NCI-H774 (cell line): ENCODE data around the gene POLR2F.
"Not testable (repeated sequence)": the region's sequence is repeated elsewhere in the genome, so short reads cannot be mapped to it uniquely, and the experiment has no call there.

ENCODE experiments used
- DNase-seq: peaks from one replicate; lab custom pipeline; 2025; lab: John Stamatoyannopoulos, UW

Gene POLR2F

DNA sequence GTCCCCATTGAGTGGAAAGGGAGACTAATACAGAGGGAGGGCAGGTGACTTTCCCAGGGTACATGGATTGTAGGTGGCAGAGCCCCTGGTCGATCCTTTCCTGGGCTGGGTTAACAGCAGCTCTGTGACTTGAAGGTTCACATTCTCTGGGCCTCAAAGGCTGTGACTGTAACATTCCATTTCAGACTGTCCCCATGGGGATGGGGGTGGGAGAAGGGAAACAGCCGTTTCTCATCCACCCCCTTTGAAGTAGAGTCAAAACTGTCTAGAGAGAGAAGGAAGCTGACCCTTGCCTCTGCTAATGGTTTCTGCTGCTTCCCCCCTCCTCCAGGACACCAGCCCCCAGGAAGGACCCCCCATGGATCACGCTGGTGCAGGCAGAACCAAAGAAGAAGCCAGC is 28.2 kb upstream of the POLR2F start:
- no peak for DNase-seq

DNA sequence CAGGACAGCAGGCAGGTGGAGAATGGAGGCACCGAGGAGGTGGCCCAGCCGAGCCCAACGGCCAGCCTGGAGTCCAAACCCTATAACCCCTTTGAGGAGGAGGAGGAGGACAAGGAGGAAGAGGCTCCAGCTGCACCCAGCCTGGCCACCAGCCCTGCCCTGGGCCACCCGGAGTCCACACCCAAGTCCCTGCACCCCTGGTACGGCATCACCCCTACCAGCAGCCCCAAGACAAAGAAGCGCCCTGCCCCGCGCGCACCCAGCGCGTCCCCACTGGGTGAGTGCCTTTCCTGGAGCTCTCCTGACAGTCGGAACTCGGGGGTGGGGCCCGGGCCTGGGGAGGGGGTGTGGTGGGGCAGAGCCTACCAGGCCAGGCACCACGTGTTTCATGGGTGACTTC is 27.7 kb upstream of the POLR2F start:
- DNase-seq, result no peak

DNA sequence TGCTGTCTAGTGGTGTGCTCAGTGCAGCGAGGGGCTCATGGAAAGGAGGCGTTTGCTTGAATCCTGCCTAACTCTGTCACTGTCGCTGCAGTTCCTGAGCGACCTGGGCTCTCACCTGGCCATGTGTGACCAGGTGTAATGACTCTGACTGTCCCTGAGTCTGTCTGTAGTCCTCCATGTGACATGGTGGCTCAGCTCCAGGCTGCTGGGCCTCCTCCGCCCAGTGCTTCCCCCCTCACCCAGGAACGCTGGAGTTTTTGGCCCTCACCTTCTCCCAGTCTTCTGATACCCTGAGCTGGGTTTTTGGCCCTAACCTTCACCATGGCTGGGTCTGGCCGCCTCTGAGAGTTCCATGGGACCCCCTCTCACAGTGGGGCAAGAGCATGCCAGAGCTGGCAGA is 27.1 kb upstream of the POLR2F start:
- no peak for DNase-seq

GRCh38 chr22:37926771-37927636 is 26.5 kb upstream of the POLR2F start:
- no peak for DNase-seq

- DNase-seq, result no peak
Measured at GRCh38 chr22:37927637-37927936, 25.9 kb upstream of the POLR2F start.

DNA sequence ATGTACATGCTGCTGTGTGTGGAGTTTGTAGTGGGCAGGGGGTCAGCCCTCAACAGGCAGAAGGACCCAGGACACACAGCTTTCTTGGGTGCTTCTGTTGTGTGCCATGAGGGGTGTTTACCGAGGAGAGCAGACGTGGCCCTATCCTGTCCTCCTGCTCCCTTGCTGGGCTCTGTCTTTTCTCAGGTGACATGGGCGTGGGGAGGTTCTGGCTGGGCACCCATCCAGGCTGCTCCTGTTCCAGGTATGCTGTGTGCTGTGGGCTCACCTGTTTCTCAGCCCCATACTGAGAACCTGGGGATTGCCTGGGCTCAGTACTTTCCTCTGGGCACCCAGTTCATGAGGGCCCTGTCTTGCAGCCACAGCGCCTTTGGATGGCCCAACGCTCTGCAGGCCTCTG is 24.1 kb upstream of the POLR2F start:
- DNase-seq, result no peak

GRCh38 chr22:37930270-37930951 is 23.1 kb upstream of the POLR2F start:
- no peak for DNase-seq

DNA sequence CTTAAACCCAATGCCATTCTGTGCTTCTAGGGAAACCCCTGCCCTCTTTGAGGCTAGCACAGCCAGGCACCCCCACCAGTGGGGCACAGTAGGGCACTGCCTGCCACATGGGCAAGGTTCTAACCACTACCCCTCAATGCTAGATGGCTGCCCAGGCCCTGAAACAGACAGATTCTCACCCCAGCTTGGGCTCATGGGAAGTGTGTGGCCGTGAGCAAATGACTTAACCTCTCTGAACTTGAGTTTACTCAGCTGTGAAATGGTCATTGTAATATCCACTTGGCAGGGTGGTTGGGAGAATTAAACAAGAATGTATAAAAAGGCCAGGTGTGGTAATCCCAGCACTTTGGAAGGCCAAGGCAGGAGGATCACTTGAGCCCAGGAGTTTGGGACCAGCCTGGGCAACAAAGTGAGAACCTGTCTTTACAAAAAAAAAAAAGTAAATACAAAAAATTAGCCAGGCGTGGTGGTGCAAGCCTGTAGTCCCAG is 22.5 kb upstream of the POLR2F start:
- peak; percentile 50 for DNase-seq

GRCh38 chr22:37931893-37932389 is 21.6 kb upstream of the POLR2F start:
- no peak for DNase-seq

GRCh38 chr22:37932401-37932800 is 21.1 kb upstream of the POLR2F start:
- DNase-seq, result no peak

GRCh38 chr22:37932821-37933578 is 20.5 kb upstream of the POLR2F start:
- DNase-seq, result peak; percentile 1

DNA sequence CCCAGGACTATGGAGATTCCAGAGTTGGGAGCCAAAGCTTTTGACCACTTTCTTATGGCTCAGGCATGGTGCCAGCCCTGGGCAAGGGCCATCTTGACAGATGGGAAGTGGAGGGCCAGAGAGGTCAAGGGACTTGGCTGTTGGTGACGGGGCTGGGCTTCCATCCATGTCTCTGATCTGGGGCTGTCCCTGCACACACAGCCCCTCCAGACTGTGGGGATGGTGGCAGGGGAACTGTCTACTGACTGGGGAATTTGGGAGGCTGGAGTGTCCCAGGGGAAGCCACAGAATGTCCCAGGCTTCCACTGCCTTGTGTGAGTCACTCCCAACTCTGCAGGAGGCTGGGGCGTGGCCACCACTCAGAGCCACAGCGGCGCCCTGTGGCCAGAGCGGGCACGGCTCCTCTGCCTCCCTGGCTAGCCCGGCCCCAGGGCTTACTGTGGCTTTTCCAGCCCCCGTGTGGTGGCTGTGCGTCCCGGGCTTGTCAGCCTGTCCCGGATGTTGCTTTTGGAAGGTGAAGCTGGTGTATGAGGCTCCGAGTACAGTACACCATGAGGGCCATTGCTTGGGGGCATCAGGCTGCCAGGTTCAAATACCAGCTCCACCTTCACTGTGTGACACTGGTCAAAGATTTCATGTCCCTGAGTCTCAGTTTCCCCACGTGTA is 19.7 kb upstream of the POLR2F start:
- peak; percentile 40 for DNase-seq

DNA sequence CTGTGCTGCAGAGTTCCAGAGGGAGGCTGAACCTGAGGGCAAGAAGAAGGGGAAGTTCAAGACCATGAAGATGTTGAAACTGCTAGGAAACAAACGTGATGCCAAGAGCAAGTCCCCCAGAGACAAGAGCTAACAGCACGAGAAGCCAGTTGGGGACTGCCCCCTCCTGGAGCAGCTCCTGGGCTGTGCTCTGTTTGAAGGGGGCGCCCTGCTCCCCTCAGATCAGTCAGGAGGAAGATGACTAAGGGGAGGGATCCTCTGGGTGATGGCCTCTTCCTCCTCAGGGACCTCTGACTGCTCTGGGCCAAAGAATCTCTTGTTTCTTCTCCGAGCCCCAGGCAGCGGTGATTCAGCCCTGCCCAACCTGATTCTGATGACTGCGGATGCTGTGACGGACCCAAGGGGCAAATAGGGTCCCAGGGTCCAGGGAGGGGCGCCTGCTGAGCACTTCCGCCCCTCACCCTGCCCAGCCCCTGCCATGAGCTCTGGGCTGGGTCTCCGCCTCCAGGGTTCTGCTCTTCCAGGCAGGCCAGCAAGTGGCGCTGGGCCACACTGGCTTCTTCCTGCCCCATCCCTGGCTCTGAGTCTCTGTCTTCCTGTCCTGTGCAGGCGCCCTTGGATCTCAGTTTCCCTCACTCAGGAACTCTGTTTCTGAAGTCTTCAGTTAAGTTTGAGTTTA is 12.7 kb upstream of the POLR2F start:
- no peak for DNase-seq

GRCh38 chr22:37942133-37942532 is 11.4 kb upstream of the POLR2F start:
- DNase-seq, result no peak

- no peak for DNase-seq
Measured at GRCh38 chr22:37943136-37943824, 10.2 kb upstream of the POLR2F start.

GRCh38 chr22:37943825-37944198 is 9.7 kb upstream of the POLR2F start:
- no peak for DNase-seq

DNA sequence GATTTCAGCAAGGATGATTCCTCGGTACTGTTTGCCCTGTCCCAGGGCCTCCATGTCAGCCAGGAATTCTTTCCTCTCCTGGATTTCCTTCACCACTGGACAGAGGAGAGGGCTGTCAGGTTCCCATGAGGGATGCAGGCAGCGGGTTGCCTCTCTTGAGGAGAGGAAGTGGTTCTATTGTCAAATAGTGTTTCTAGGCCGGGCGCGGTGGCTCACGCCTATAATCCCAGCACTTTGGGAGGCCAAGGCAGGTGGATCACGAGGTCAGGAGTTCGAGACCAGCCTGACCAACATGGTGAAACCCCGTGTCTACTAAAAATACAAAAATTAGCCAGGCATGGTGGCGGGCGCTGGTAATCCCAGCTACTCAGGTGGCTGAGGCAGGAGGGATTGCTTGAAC is 9.1 kb upstream of the POLR2F start:
- not testable (repeated sequence) for DNase-seq

- not testable (repeated sequence) for DNase-seq
Measured at GRCh38 chr22:37947142-37947795, 6.2 kb upstream of the POLR2F start.

GRCh38 chr22:37951305-37951704 is 2.2 kb upstream of the POLR2F start:
- no peak for DNase-seq

DNA sequence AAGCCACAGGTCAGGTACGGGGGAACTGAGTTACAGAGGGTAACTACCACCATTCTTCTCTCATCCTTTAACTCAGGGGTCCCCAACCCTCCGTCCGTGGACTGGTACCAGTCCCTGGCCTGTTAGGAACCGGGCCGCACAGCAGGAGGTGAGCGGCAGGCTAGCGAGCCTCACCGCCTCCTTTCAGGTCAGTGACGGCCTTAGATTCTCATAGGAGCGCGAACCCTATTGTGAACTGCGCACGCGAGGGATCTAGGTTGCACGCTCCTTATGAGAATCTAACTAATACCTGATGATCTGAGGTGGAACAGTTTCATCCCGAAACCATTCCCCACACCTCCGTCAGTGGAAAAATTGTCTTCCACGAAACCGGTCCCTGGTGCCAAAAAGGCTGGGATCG is 870 bp upstream of the POLR2F start:
- DNase-seq, result not testable (repeated sequence)
